H1 (cell line): ENCODE data around the gene NPHP3. TPM values are rescaled to one million over a fixed set of nuclear protein-coding genes. Genes with fewer than 3 reads are reported as not detected.

Experiments
- polyA plus RNA-seq, 7 experiments: library from polyadenylated mRNA; depleted of rRNA in 3 of 7; stranded (reverse) in 5 of 7; unstranded in 2 of 7; fragments of >200 nt in 5 of 7; fragments of 200-250 nt in 2 of 7; gene quantifications; 1 replicate in 5 of 7; 2 replicates in 1 of 7; 4 replicates in 1 of 7; pipeline versions ENCODE4 v1.2.1 to v1.2.3, GENCODE V29; 2011 to 2013; ENCODE audit warnings: missing spikeins in 2 of 7, mixed read lengths in 2 of 7
- total RNA-seq: library from RNA; stranded (reverse); fragmentation: NEBNext Ultra II Directional; extraction: Animal tissue kit (Norgen Biotek cat#: 25700); gene quantifications from 2 replicates; pipeline ENCODE4 v1.2.1, GENCODE V29; 2021
- TF ChIP-seq, protein P1 (sequence below): IDR thresholded peaks from 2 replicates; pipeline ENCODE4 v1.6.1; 2012; ENCODE audit warnings: low read length, inconsistent platforms

The NPHP3 gene
- total and polyA plus RNA-seq, 2 of the 8 experiments (the other 6 are each of a cell fraction or from before 2014, with no cell fraction given), result 6.8 to 14.8 TPM

DNA sequence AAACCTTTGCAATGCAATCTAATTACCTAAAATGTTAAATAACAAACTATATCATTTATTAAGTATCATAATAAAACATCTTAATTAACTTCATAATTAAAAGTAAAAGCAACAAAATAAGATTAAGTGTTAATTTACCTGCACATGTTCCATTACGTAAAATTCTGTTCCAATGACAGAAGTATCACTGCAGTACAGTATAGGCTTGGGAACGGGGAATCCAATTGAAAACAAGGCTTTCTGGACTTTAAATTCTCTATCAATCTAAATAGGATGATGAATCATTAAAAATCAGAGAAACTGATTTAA, 79.7 kb downstream of the NPHP3 start (continued):
- TF ChIP-seq, protein P1, sequence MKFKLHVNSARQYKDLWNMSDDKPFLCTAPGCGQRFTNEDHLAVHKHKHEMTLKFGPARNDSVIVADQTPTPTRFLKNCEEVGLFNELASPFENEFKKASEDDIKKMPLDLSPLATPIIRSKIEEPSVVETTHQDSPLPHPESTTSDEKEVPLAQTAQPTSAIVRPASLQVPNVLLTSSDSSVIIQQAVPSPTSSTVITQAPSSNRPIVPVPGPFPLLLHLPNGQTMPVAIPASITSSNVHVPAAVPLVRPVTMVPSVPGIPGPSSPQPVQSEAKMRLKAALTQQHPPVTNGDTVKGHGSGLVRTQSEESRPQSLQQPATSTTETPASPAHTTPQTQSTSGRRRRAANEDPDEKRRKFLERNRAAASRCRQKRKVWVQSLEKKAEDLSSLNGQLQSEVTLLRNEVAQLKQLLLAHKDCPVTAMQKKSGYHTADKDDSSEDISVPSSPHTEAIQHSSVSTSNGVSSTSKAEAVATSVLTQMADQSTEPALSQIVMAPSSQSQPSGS, result no peak
